Measurements from ENCODE around the gene B4GALT6. TPM values are rescaled to one million over a fixed set of nuclear protein-coding genes. Genes with fewer than 3 reads are reported as not detected.

B4GALT6 gene
- total and polyA plus RNA-seq, 2 experiments from 2014 or later, result 3.2 to 14.1 TPM

DNA sequence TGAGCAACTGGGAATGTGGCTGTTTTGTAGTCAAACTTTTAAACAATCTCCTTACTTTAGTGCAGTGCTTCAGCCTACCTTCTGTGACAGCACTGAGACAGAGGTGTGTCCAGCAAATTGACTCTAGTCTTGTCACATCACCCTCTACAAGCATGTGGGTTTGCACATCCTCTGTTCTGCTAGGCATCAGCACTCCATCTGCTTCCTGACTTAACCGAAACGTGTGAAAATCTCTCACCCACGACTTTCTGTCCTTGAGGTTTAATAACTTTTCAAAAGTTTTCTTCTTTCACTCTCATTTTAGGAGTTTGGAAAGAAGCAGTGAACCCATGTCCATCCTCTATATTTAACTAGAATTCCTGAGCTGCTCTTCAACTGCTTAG lies 50.1 kb downstream of the B4GALT6 start:
- Histone ChIP-seq H3K4me1 (ENCODE audit: insufficient read depth) (no peaks in the 10 kb centered on the region), H3K27ac (no peak overlapping the region), H3K36me3 (replicated peaks; ENCODE audit: insufficient read depth, low read depth) (no peaks in the 10 kb centered on the region), H3K4me3 (no peak overlapping the region), H3K9me3 (ENCODE audit: low read depth) (no peaks in the 10 kb centered on the region), H2AFZ (no peak overlapping the region), H3K9me2 (replicated peaks; ENCODE audit: insufficient read depth) (no peaks in the 10 kb centered on the region), H3K4me2 (no peak overlapping the region), H3K27me3 (no peaks in the 10 kb centered on the region), H4K20me1 (ENCODE audit: insufficient read depth, poor library complexity, severe bottlenecking) (no peaks in the 10 kb centered on the region), H3K79me2 (no peaks in the 10 kb centered on the region)
- WGBS (ENCODE audit: low lambda C conversion rate, missing lambda C conversion rate), result 91% methylated on average over 3 of the region's 3 CpGs
- no peak for DNase-seq (ENCODE audit: low spot score)
- no peak for TF ChIP-seq EZH2phosphoT487 (IDR thresholded peaks at IDR 0.05; ENCODE audit: low read depth, severe bottlenecking, unreplicated experiment)
- TF ChIP-seq, protein P1, sequence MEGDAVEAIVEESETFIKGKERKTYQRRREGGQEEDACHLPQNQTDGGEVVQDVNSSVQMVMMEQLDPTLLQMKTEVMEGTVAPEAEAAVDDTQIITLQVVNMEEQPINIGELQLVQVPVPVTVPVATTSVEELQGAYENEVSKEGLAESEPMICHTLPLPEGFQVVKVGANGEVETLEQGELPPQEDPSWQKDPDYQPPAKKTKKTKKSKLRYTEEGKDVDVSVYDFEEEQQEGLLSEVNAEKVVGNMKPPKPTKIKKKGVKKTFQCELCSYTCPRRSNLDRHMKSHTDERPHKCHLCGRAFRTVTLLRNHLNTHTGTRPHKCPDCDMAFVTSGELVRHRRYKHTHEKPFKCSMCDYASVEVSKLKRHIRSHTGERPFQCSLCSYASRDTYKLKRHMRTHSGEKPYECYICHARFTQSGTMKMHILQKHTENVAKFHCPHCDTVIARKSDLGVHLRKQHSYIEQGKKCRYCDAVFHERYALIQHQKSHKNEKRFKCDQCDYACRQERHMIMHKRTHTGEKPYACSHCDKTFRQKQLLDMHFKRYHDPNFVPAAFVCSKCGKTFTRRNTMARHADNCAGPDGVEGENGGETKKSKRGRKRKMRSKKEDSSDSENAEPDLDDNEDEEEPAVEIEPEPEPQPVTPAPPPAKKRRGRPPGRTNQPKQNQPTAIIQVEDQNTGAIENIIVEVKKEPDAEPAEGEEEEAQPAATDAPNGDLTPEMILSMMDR (IDR thresholded peaks at IDR 0.05; ENCODE audit: poor library complexity), result no peak
- no peak for TF ChIP-seq EZH2 (IDR thresholded peaks at IDR 0.05; ENCODE audit: borderline replicate concordance)

DNA sequence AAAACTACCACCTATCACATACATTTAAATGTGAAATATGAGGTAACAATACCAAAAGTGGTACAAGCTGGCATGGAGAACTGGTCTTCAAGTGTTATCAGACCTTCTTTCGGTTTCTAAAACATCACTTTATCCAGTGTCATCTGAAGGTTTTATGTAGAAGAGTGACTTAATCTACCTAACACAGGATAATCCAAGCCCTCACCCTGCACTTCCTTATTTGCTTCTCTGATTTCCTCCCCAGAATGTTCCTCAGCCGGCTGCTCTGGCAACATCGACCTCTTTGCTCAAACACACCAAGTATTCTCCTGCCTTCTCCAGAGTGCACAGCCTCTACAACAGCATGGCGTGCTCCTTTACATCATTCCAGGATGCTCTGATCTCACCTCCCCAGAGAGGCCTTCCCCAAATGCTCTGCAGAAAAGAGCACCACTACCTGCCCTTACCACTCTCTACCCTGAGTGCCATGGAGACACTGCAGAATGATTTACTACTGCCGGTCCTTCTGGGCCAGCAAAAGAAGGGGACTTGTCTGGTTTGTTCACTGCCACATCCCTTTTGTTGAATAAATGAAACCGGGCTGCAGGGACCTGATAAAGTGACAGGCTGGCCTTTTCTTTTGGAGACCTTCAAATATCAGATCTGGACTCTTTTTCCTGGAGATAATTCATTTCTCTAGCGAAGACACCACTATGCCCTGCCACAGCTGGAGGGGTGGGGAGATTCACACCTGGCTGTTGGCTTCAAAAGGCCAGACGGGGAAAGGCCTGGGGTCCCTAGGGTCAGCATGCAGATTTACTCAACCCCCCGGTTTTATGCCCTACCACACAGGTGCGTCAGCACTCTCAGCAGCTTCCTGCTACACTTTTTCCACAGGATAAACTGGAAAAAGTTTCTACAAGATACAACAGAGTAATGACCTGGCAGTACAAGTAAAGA lies 50.7 kb downstream of the B4GALT6 start:
- WGBS (ENCODE audit: low lambda C conversion rate, missing lambda C conversion rate), result 93% methylated on average over 10 of the region's 10 CpGs
- Histone ChIP-seq H3K9me3 (ENCODE audit: low read depth) (no peaks in the 10 kb centered on the region), H3K9me2 (replicated peaks; ENCODE audit: insufficient read depth) (no peaks in the 10 kb centered on the region), H3K27me3 (no peaks in the 10 kb centered on the region), H3K27ac (no peak overlapping the region), H2AFZ (no peak overlapping the region), H3K4me3 (no peak overlapping the region), H3K36me3 (replicated peaks; ENCODE audit: insufficient read depth, low read depth) (no peaks in the 10 kb centered on the region), H3K4me2 (no peak overlapping the region), H4K20me1 (ENCODE audit: insufficient read depth, poor library complexity, severe bottlenecking) (no peaks in the 10 kb centered on the region), H3K4me1 (ENCODE audit: insufficient read depth) (no peaks in the 10 kb centered on the region), H3K79me2 (no peaks in the 10 kb centered on the region)
- DNase-seq (ENCODE audit: low spot score), result no peak
- TF ChIP-seq EZH2phosphoT487 (IDR thresholded peaks at IDR 0.05; ENCODE audit: low read depth, severe bottlenecking, unreplicated experiment) (no peak), EZH2 (IDR thresholded peaks at IDR 0.05; ENCODE audit: borderline replicate concordance) (no peak)
- TF ChIP-seq, protein P1 (IDR thresholded peaks at IDR 0.05; ENCODE audit: poor library complexity), result no peak

DNA sequence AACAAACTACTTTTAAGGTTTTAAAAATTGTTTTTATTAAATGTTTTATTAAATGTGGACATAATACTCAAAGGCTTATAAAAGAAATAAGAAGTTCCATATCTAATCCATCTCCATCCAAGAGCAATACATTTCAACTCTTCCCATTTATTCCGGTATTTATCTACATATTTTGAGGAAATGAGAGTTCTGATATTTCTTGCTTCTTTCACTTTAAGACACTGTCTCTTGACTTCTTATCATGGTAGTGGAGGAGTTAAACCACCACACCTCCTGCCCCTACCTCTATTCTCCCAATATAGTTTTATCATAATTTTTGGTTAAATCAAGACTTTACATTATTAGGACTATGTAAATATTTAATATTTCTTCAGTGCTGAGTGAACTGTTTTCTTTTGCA lies 52.0 kb downstream of the B4GALT6 start:
- Histone ChIP-seq H3K79me2 (no peaks in the 10 kb centered on the region), H2AFZ (no peak overlapping the region), H3K9me3 (ENCODE audit: low read depth) (no peaks in the 10 kb centered on the region), H4K20me1 (ENCODE audit: insufficient read depth, poor library complexity, severe bottlenecking) (no peaks in the 10 kb centered on the region), H3K9me2 (replicated peaks; ENCODE audit: insufficient read depth) (no peaks in the 10 kb centered on the region), H3K36me3 (replicated peaks; ENCODE audit: insufficient read depth, low read depth) (no peaks in the 10 kb centered on the region), H3K4me1 (ENCODE audit: insufficient read depth) (no peaks in the 10 kb centered on the region), H3K4me2 (no peak overlapping the region), H3K27ac (no peak overlapping the region), H3K4me3 (no peak overlapping the region), H3K27me3 (no peaks in the 10 kb centered on the region)
- 97% methylated on average over 1 of the region's 1 CpG for WGBS (ENCODE audit: low lambda C conversion rate, missing lambda C conversion rate)
- TF ChIP-seq EZH2phosphoT487 (IDR thresholded peaks at IDR 0.05; ENCODE audit: low read depth, severe bottlenecking, unreplicated experiment) (no peak), EZH2 (IDR thresholded peaks at IDR 0.05; ENCODE audit: borderline replicate concordance) (no peak)
- TF ChIP-seq, protein P1 (IDR thresholded peaks at IDR 0.05; ENCODE audit: poor library complexity), result no peak
- DNase-seq (ENCODE audit: low spot score), result no peak

All from hepatocyte (in vitro differentiated cells).